SK-N-SH (cell line): Measurements from ENCODE around the gene OR8D2. TPM values are rescaled to one million over a fixed set of nuclear protein-coding genes. Genes with fewer than 3 reads are reported as not detected.

ENCODE experiments used
- CTCF ChIA-PET: fragments of 300-600, 350-600 bp; formaldehyde crosslinking; extraction: SDS; loops from one replicate; lab custom pipeline; 2021; lab: Yijun Ruan, JAX
- POLR2A ChIA-PET: fragments of 350-600 bp; sonication (Branson Sonifier 250); formaldehyde crosslinking; extraction: SDS; loops from one replicate; lab custom pipeline; 2020; ENCODE audit warnings: antibody characterized with exemption, inconsistent platforms; lab: Yijun Ruan, JAX
- DNase-seq: peaks from one replicate; pipeline ENCODE4 v3.0.0; 2012
- H2AFZ ChIP-seq: fragments of 200-600 bp; sonication (generic); 2 replicates; pipeline ENCODE4 v1.8.1; 2016; ENCODE audit warnings: antibody characterized with exemption, mild to moderate bottlenecking, low read depth
- H3F3A ChIP-seq: fragments of 200-600 bp; sonication (generic); replicated peaks from 2 replicates; pipeline ENCODE3; 2016; ENCODE audit warnings: antibody characterized with exemption, mild to moderate bottlenecking; ENCODE audit not compliant: insufficient read depth
- H3K27ac ChIP-seq, 2 experiments: fragments of 200-500 bp in 1 of 2; fragments of 200-600 bp in 1 of 2; sonication (Bioruptor generic) in 1 of 2; sonication (generic), shearing (Covaris generic) in 1 of 2; 2 replicates each; pipeline versions ENCODE4 v1.5.1 to v1.6.1; 2014 to 2016; ENCODE audit warnings: low read depth in 2 of 2, inconsistent platforms in 1 of 2, low read length in 1 of 2, mild to moderate bottlenecking in 1 of 2, mixed read lengths in 1 of 2
- H3K27me3 ChIP-seq: fragments of 200-600 bp; sonication (generic), shearing (Covaris generic); 2 replicates; pipeline ENCODE4 v1.6.1; 2016; ENCODE audit warnings: mixed run types; ENCODE audit not compliant: insufficient read depth
- H3K36me3 ChIP-seq, 2 experiments: fragments of 200-500 bp in 1 of 2; fragments of 200-600 bp in 1 of 2; sonication (Bioruptor generic) in 1 of 2; sonication (generic) in 1 of 2; replicated peaks in 1 of 2; 2 replicates each; pipeline versions ENCODE3 to v1.5.1; 2014 to 2016; ENCODE audit warnings: low read length in 1 of 2, mild to moderate bottlenecking in 1 of 2; ENCODE audit not compliant: insufficient read depth in 2 of 2, control insufficient read depth in 1 of 2
- H3K4me1 ChIP-seq, 2 experiments: fragments of 200-500 bp in 1 of 2; fragments of 200-600 bp in 1 of 2; sonication (Bioruptor generic) in 1 of 2; sonication (generic), shearing (Covaris generic) in 1 of 2; 2 replicates each; pipeline versions ENCODE4 v1.5.1 to v1.6.1; 2014 to 2016; ENCODE audit warnings: low read depth in 1 of 2, low read length in 1 of 2, mixed run types in 1 of 2; ENCODE audit not compliant: insufficient read depth in 2 of 2, control insufficient read depth in 1 of 2
- H3K4me2 ChIP-seq: fragments of 200-600 bp; sonication (generic), shearing (Covaris generic); 2 replicates; pipeline ENCODE4 v1.6.1; 2017; ENCODE audit warnings: mixed run types
- H3K4me3 ChIP-seq, 2 experiments: fragments of 200-500 bp in 1 of 2; fragments of 200-600 bp in 1 of 2; sonication (Bioruptor generic) in 1 of 2; sonication (generic), shearing (Covaris generic) in 1 of 2; 2 replicates each; pipeline versions ENCODE4 v1.5.1 to v1.8.1; 2014 to 2016; ENCODE audit warnings: low read depth in 2 of 2, inconsistent platforms in 1 of 2, low read length in 1 of 2, mild to moderate bottlenecking in 1 of 2, mixed read lengths in 1 of 2, moderate library complexity in 1 of 2
- H3K79me2 ChIP-seq: fragments of 200-600 bp; sonication (generic); 2 replicates; pipeline ENCODE4 v1.8.1; 2017; ENCODE audit warnings: mild to moderate bottlenecking; ENCODE audit not compliant: insufficient read depth
- H3K9ac ChIP-seq: fragments of 200-600 bp; sonication (generic); 2 replicates; pipeline ENCODE4 v1.6.1; 2017; ENCODE audit warnings: mixed run types
- H3K9me2 ChIP-seq: fragments of 200-600 bp; sonication (generic); 2 replicates; pipeline ENCODE4 v1.6.1; 2017; ENCODE audit warnings: mixed run types
- H3K9me3 ChIP-seq: fragments of 200-600 bp; sonication (generic); 2 replicates; pipeline ENCODE4 v1.6.1; 2017; ENCODE audit warnings: mixed run types, mild to moderate bottlenecking, moderate library complexity
- H4K20me1 ChIP-seq: fragments of 200-600 bp; sonication (generic); 2 replicates; pipeline ENCODE4 v1.6.1; 2017; ENCODE audit warnings: mild to moderate bottlenecking, mixed run types; ENCODE audit not compliant: insufficient read depth
- CHD2 ChIP-seq: fragments of 150-350 bp; IDR thresholded peaks from 2 replicates; pipeline ENCODE4 v1.6.1; 2018; ENCODE audit warnings: low read length; ENCODE audit not compliant: partially characterized antibody
- ELF1 ChIP-seq: IDR thresholded peaks from 2 replicates; pipeline ENCODE4 v1.4.0; 2012
- FOSL2 ChIP-seq: IDR thresholded peaks from 2 replicates; pipeline ENCODE4 v1.4.0; 2012; ENCODE audit warnings: low read depth, mild to moderate bottlenecking, moderate library complexity, borderline replicate concordance
- FOXJ3 ChIP-seq: sonication (generic); formaldehyde crosslinking; IDR thresholded peaks from 2 replicates; pipeline ENCODE4 v1.5.1; 2020; ENCODE audit warnings: mild to moderate bottlenecking, missing genetic modification reagents
- IRF3 ChIP-seq: fragments of 150-350 bp; IDR thresholded peaks from 2 replicates; pipeline ENCODE4 v1.6.1; 2016; ENCODE audit warnings: mild to moderate bottlenecking, low read depth, low read length
- JUND ChIP-seq: IDR thresholded peaks from 2 replicates; pipeline ENCODE4 v1.4.0; 2012
- MEF2A ChIP-seq: IDR thresholded peaks from 2 replicates; pipeline ENCODE4 v1.4.0; 2012; ENCODE audit warnings: low read depth, borderline replicate concordance
- NRF1 ChIP-seq: IDR thresholded peaks from 2 replicates; pipeline ENCODE4 v1.6.1; 2012; ENCODE audit warnings: low read depth, mild to moderate bottlenecking, low read length
- POLR2AphosphoS5 ChIP-seq: IDR thresholded peaks from 2 replicates; pipeline ENCODE4 v1.6.1; 2012; ENCODE audit warnings: low read depth, low read length
- RCOR1 ChIP-seq: fragments of 150-350 bp; IDR thresholded peaks from 2 replicates; pipeline ENCODE4 v1.6.1; 2017; ENCODE audit warnings: antibody characterized with exemption, low read length
- REST ChIP-seq: IDR thresholded peaks from 2 replicates; pipeline ENCODE4 v1.6.1; 2012; ENCODE audit warnings: mild to moderate bottlenecking, low read depth, low read length, moderate library complexity
- RXRA ChIP-seq: IDR thresholded peaks from 2 replicates; pipeline ENCODE4 v1.4.0; 2012; ENCODE audit warnings: low read depth, mild to moderate bottlenecking, borderline replicate concordance
- TEAD4 ChIP-seq: IDR thresholded peaks from 2 replicates; pipeline ENCODE4 v1.4.0; 2012; ENCODE audit warnings: mild to moderate bottlenecking, borderline replicate concordance; ENCODE audit not compliant: insufficient read depth
- ZBTB33 ChIP-seq: IDR thresholded peaks from 2 replicates; pipeline ENCODE4 v1.4.0; 2012; ENCODE audit warnings: low read depth, borderline replicate concordance
- WGBS: methylation state at CpG from one replicate; pipeline ENCODE4 v1.1.6; 2017; ENCODE audit warnings: low lambda C conversion rate; 5-methylcytosine and 5-hydroxymethylcytosine counted together
- polyA plus RNA-seq, 3 experiments: library from polyadenylated mRNA; depleted of rRNA; stranded (reverse); fragments of >200 nt; gene quantifications; 2 replicates each; pipeline ENCODE4 v1.2.3, GENCODE V29; 2012
- TF ChIP-seq, protein P1 (sequence below): IDR thresholded peaks from 2 replicates; pipeline ENCODE4 v1.4.0; 2012; ENCODE audit warnings: low read depth

The OR8D2 gene
- polyA plus RNA-seq, 1 of the 3 experiments (the other 2 are of a cell fraction): not detected

- TF ChIP-seq REST: no peak
- no peak for TF ChIP-seq IRF3
Observed at GRCh38 chr11:124277207-124277606, 42.8 kb downstream of the OR8D2 start (continued).

DNA sequence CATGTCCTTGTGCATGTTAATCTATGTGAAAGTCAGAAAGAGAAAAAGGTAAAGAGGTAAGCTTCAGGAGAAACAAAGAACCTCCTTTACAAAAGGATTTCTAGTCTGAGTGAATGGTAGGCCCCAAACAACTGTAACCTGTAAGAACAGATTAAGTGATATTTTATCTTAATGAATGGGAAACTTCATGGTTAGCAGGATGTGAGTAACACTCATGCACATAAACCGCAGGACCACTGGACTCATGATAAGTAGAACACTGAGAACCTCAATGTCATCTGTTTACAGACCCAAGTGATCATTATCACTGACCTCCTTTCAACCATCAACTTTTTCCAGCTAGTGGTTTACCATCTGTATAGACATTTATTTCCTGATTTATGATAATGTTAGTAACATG lies 43.9 kb downstream of the OR8D2 start:
- no peaks in the 10 kb centered on the region for H4K20me1 ChIP-seq
- H3K27ac ChIP-seq: no peak overlapping the region
- H3F3A ChIP-seq: no peaks in the 10 kb centered on the region
- no peak overlapping the region for H3K4me3 ChIP-seq
- TF ChIP-seq RCOR1 (no peak), JUND (no peak), FOXJ3 (no peak), MEF2A (no peak)
- TF ChIP-seq, protein P1, sequence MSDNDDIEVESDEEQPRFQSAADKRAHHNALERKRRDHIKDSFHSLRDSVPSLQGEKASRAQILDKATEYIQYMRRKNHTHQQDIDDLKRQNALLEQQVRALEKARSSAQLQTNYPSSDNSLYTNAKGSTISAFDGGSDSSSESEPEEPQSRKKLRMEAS: no peak
- H3K9me2 ChIP-seq: no peaks in the 10 kb centered on the region
- no peak overlapping the region for H3K4me2 ChIP-seq
- no peak overlapping the region for H2AFZ ChIP-seq
- DNase-seq: no peak
- no peak overlapping the region for H3K9ac ChIP-seq
- no peaks in the 10 kb centered on the region for H3K27me3 ChIP-seq
- no peaks in the 10 kb centered on the region for H3K79me2 ChIP-seq
- H3K9me3 ChIP-seq: no peaks in the 10 kb centered on the region
- no peaks in the 10 kb centered on the region for H3K4me1 ChIP-seq
- ChIA-PET CTCF (no interaction called here), POLR2A (no interaction called here)
- no peaks in the 10 kb centered on the region for H3K36me3 ChIP-seq
- WGBS: 6% methylated on average over 1 of the region's 1 CpG

GRCh38 chr11:124274000-124274399 lies 46.0 kb downstream of the OR8D2 start:
- POLR2A ChIA-PET: no interaction called here
- Histone ChIP-seq H3K27ac (no peak overlapping the region), H3K9me2 (no peaks in the 10 kb centered on the region), H3K4me3 (no peak overlapping the region), H3K9ac (no peak overlapping the region), H2AFZ (no peak overlapping the region), H3K36me3 (no peaks in the 10 kb centered on the region), H3K79me2 (no peaks in the 10 kb centered on the region), H3K4me1 (no peaks in the 10 kb centered on the region), H3F3A (no peaks in the 10 kb centered on the region), H3K27me3 (no peaks in the 10 kb centered on the region), H4K20me1 (no peaks in the 10 kb centered on the region), H3K9me3 (no peaks in the 10 kb centered on the region), H3K4me2 (no peak overlapping the region)
- CTCF ChIA-PET: interaction anchor here (1.0 to 1.6 kb wide), 2 partner anchors 80 to 203 kb away, joined by 3 to 4 read pairs; no protein-coding TSS in a partner anchor
- no peak for DNase-seq
- TF ChIP-seq FOXJ3 (no peak), MEF2A (no peak), ELF1 (no peak), ZBTB33 (no peak), FOSL2 (no peak), RXRA (no peak), TEAD4 (no peak), CHD2 (no peak), NRF1 (no peak), POLR2AphosphoS5 (no peak), REST (no peak)
- WGBS: 27% methylated on average over 2 of the region's 2 CpGs
